HEK293 (cell line): ENCODE measurements around the gene TADA1.

Experiments
- CTCF ChIP-seq: fragments of 450-650 bp; formaldehyde crosslinking; IDR thresholded peaks from 2 replicates; pipeline ENCODE4 v1.5.1; 2016; ENCODE audit warnings: missing biosample characterization, missing genetic modification characterization
- MYNN ChIP-seq: fragments of 450-650 bp; formaldehyde crosslinking; IDR thresholded peaks from 2 replicates; pipeline ENCODE4 v1.5.1; 2016; ENCODE audit warnings: missing biosample characterization, missing genetic modification characterization, borderline replicate concordance
- REPIN1 ChIP-seq: fragments of 450-650 bp; formaldehyde crosslinking; IDR thresholded peaks from 2 replicates; pipeline ENCODE4 v1.5.1; 2017; ENCODE audit warnings: missing biosample characterization, missing genetic modification characterization, low read depth
- REST ChIP-seq: fragments of 450-650 bp; formaldehyde crosslinking; IDR thresholded peaks from 2 replicates; pipeline ENCODE4 v1.5.1; 2016; ENCODE audit warnings: missing biosample characterization, missing genetic modification characterization
- SP2 ChIP-seq: fragments of 450-650 bp; formaldehyde crosslinking; IDR thresholded peaks from 2 replicates; pipeline ENCODE4 v1.5.1; 2016; ENCODE audit warnings: missing biosample characterization, missing genetic modification characterization
- TCF7L2 ChIP-seq: IDR thresholded peaks from 2 replicates; pipeline ENCODE4 v1.6.1; 2011; ENCODE audit warnings: low read depth, mild to moderate bottlenecking, inconsistent platforms, low read length, moderate library complexity, borderline replicate concordance
- ZBTB21 ChIP-seq: fragments of 450-650 bp; formaldehyde crosslinking; IDR thresholded peaks from 2 replicates; pipeline ENCODE4 v1.5.1; 2017; ENCODE audit warnings: missing biosample characterization, missing genetic modification characterization
- ZBTB8A ChIP-seq: fragments of 450-650 bp; formaldehyde crosslinking; IDR thresholded peaks from 2 replicates; pipeline ENCODE4 v1.5.1; 2016; ENCODE audit warnings: missing biosample characterization, missing genetic modification characterization
- ZNF324 ChIP-seq: fragments of 450-650 bp; formaldehyde crosslinking; IDR thresholded peaks from 2 replicates; pipeline ENCODE4 v1.5.1; 2016; ENCODE audit warnings: missing biosample characterization, missing genetic modification characterization
- ZNF560 ChIP-seq: fragments of 450-650 bp; formaldehyde crosslinking; IDR thresholded peaks from 2 replicates; pipeline ENCODE4 v1.5.1; 2017; ENCODE audit warnings: missing biosample characterization, missing genetic modification characterization, borderline replicate concordance
- ZNF830 ChIP-seq: fragments of 450-650 bp; IDR thresholded peaks from 2 replicates; pipeline ENCODE4 v1.5.0; 2018; ENCODE audit warnings: missing biosample characterization, missing genetic modification characterization, low read depth, mild to moderate bottlenecking, moderate library complexity

GRCh38 chr1:166914111-166914510 lies 38.0 kb upstream of the TADA1 start:
- no peak for TF ChIP-seq ZBTB21
- TF ChIP-seq ZBTB8A (tag by site-specific recombination) = no peak
- no peak for TF ChIP-seq REPIN1 (tag by site-specific recombination)
- TF ChIP-seq ZNF560 = no peak
- no peak for TF ChIP-seq TCF7L2
- TF ChIP-seq CTCF (tag by site-specific recombination) = no peak
- no peak for TF ChIP-seq MYNN (tag by site-specific recombination)
- no peak for TF ChIP-seq ZNF830 (tag by site-specific recombination)
- no peak for TF ChIP-seq SP2 (tag by site-specific recombination)
- TF ChIP-seq ZNF324 = no peak
- no peak for TF ChIP-seq REST (tag by site-specific recombination)
